Vagina (tissue), 2 donors: Measurements from ENCODE around the gene NXF1. TPM values are rescaled to one million over a fixed set of nuclear protein-coding genes. Genes with fewer than 3 reads are reported as not detected.

ENCODE experiments used
- DNase-seq, 2 donors: peaks; one replicate each; pipeline ENCODE4 v3.0.0-alpha.2; 2017; ENCODE audit errors: extremely low spot score in 2 of 2
- H3K27ac ChIP-seq: fragments of 200-600 bp; sonication (generic); one replicate; pipeline ENCODE4 v1.5.1; 2019
- H3K27me3 ChIP-seq: fragments of 200-600 bp; sonication (generic); one replicate; pipeline ENCODE4 v1.5.1; 2019
- H3K36me3 ChIP-seq, 2 donors: fragments of 200-600 bp; sonication (generic); one replicate each; pipeline ENCODE4 v1.5.1; 2017 to 2019
- H3K4me1 ChIP-seq: fragments of 200-600 bp; sonication (generic); one replicate; pipeline ENCODE4 v1.5.1; 2019
- H3K4me3 ChIP-seq, 2 donors: fragments of 200-600 bp; sonication (generic); 1 replicate in 1 of 2; 2 replicates in 1 of 2; pipeline ENCODE4 v1.5.1; 2016 to 2019
- H3K9me3 ChIP-seq: fragments of 200-600 bp; sonication (generic); one replicate; pipeline ENCODE4 v1.5.1; 2019
- CTCF ChIP-seq, 3 experiments: fragments of 450-650 bp in 2 of 3; fragments of 200-600 bp in 1 of 3; sonication (generic) in 1 of 3; IDR thresholded peaks; one replicate each; pipeline ENCODE4 v1.5.1; 2017 to 2019; ENCODE audit warnings: antibody characterized with exemption in 3 of 3, mild to moderate bottlenecking in 2 of 3, moderate library complexity in 2 of 3
- POLR2A ChIP-seq, 2 donors: fragments of 450-650 bp; IDR thresholded peaks; one replicate each; pipeline ENCODE4 v1.6.1; 2017; ENCODE audit warnings: antibody characterized with exemption in 2 of 2, mild to moderate bottlenecking in 2 of 2, moderate library complexity in 2 of 2
- POLR2AphosphoS5 ChIP-seq, 2 donors: sonication (generic); formaldehyde crosslinking; IDR thresholded peaks; one replicate each; pipeline ENCODE4 v1.9.0; 2017; ENCODE audit warnings: antibody characterized with exemption in 2 of 2, mild to moderate bottlenecking in 2 of 2, low read depth in 1 of 2; ENCODE audit not compliant: insufficient read depth in 1 of 2
- intact Hi-C: fragments of 100-400 bp; cut with DNase I; formaldehyde crosslinking; loops from one replicate; pipeline ENCODE4 v1.15.1; 2023
- total RNA-seq: library from RNA; depleted of rRNA; stranded (reverse); fragments of >200 nt; gene quantifications from one replicate; pipeline ENCODE4 v1.2.3, GENCODE V29; 2016

The NXF1 gene
- total RNA-seq, 1 donor from 2014 or later: 64.1 TPM

GRCh38 chr11:62851807-62852522, 46.7 kb upstream of the NXF1 start:
- Histone ChIP-seq H3K27me3 (no peaks in the 10 kb centered on the region), H3K27ac (no peak overlapping the region), H3K4me3 (no peak overlapping the region), H3K36me3 (peaks cover 0 to 21% of the 10 kb centered on the region in 2 donors), H3K4me1 (peaks cover 29% of the 10 kb centered on the region), H3K9me3 (no peaks in the 10 kb centered on the region)
- DNase-seq: no peak
- TF ChIP-seq POLR2A (IDR thresholded peaks at IDR 0.05): no peak
- no peak for TF ChIP-seq POLR2AphosphoS5 (IDR thresholded peaks at IDR 0.05; ENCODE audit: insufficient read depth in 1 of 2, low read depth in 1 of 2)
- TF ChIP-seq CTCF (IDR thresholded peaks at IDR 0.05): no peak
- intact Hi-C loops: no loop called here

GRCh38 chr11:62850911-62851806, 45.9 kb upstream of the NXF1 start:
- no peak overlapping the region for H3K27ac ChIP-seq
- no peaks in the 10 kb centered on the region for H3K27me3 ChIP-seq
- intact Hi-C loops: no loop called here
- no peaks in the 10 kb centered on the region for H3K9me3 ChIP-seq
- H3K4me3 ChIP-seq: no peak overlapping the region
- TF ChIP-seq CTCF (IDR thresholded peaks at IDR 0.05): no peak
- no peak for TF ChIP-seq POLR2AphosphoS5 (IDR thresholded peaks at IDR 0.05; ENCODE audit: insufficient read depth in 1 of 2, low read depth in 1 of 2)
- no peak for TF ChIP-seq POLR2A (IDR thresholded peaks at IDR 0.05)
- DNase-seq: no peak
- H3K36me3 ChIP-seq: peaks cover 0 to 21% of the 10 kb centered on the region in 2 donors
- H3K4me1 ChIP-seq: peaks cover 21% of the 10 kb centered on the region

GRCh38 chr11:62847767-62848314, 42.6 kb upstream of the NXF1 start:
- Histone ChIP-seq H3K27ac (no peak overlapping the region), H3K4me3 (no peak overlapping the region), H3K4me1 (peaks cover 1% of the 10 kb centered on the region), H3K27me3 (no peaks in the 10 kb centered on the region), H3K36me3 (peaks cover 0 to 11% of the 10 kb centered on the region in 2 donors), H3K9me3 (no peaks in the 10 kb centered on the region)
- TF ChIP-seq POLR2AphosphoS5 (IDR thresholded peaks at IDR 0.05; ENCODE audit: insufficient read depth in 1 of 2, low read depth in 1 of 2) (no peak), CTCF (IDR thresholded peaks at IDR 0.05) (no peak), POLR2A (IDR thresholded peaks at IDR 0.05) (no peak)
- intact Hi-C loops: no loop called here
- no peak for DNase-seq

GRCh38 chr11:62846177-62846576, 40.9 kb upstream of the NXF1 start:
- Histone ChIP-seq H3K27me3 (no peaks in the 10 kb centered on the region), H3K9me3 (no peaks in the 10 kb centered on the region), H3K4me3 (no peak overlapping the region), H3K36me3 (no peaks in the 10 kb centered on the region), H3K27ac (no peak overlapping the region), H3K4me1 (peaks cover 10% of the 10 kb centered on the region)
- no peak for DNase-seq
- no peak for TF ChIP-seq POLR2AphosphoS5 (IDR thresholded peaks at IDR 0.05; ENCODE audit: insufficient read depth in 1 of 2, low read depth in 1 of 2)
- TF ChIP-seq POLR2A (IDR thresholded peaks at IDR 0.05): no peak
- TF ChIP-seq CTCF (IDR thresholded peaks at IDR 0.05): no peak
- intact Hi-C loops: no loop called here
